A673 (cell line): Measurements from ENCODE around the gene SGPL1.

ENCODE experiments used
- EZH2 ChIP-seq: fragments of 200-600 bp; sonication (generic); IDR thresholded peaks from 2 replicates; pipeline ENCODE4 v1.6.1; 2017; ENCODE audit warnings: borderline replicate concordance, low read depth, mild to moderate bottlenecking, mixed read lengths, antibody characterized with exemption, low read length; ENCODE audit not compliant: poor library complexity, severe bottlenecking
- TF ChIP-seq, protein P1 (sequence below): fragments of 300-800, 200-600 bp; sonication (generic); conservative IDR thresholded peaks from 2 replicates; pipeline ENCODE4 v1.5.1; 2017; ENCODE audit warnings: low read depth, mild to moderate bottlenecking, antibody characterized with exemption, low read length, moderate library complexity, mixed read lengths

DNA sequence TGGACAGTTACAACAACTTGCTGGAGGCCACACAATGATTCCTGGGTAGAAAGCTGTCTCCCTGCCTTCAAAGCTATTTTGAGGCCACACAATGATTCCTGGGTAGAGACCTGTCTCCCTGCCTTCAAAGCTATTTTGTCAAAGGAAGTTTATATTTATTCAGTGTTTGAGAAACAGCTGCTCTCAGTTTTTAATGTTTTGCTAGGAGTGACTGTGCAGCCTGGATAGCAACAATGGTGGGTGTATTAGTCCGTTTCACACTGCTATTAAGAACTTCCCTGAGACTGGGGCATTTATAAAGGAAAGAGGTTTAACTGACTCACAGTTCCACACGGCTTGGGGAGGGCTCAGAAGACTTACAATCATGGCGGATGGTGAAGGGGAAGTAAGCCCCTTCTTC, 3.9 kb upstream of the SGPL1 start:
- TF ChIP-seq, protein P1, sequence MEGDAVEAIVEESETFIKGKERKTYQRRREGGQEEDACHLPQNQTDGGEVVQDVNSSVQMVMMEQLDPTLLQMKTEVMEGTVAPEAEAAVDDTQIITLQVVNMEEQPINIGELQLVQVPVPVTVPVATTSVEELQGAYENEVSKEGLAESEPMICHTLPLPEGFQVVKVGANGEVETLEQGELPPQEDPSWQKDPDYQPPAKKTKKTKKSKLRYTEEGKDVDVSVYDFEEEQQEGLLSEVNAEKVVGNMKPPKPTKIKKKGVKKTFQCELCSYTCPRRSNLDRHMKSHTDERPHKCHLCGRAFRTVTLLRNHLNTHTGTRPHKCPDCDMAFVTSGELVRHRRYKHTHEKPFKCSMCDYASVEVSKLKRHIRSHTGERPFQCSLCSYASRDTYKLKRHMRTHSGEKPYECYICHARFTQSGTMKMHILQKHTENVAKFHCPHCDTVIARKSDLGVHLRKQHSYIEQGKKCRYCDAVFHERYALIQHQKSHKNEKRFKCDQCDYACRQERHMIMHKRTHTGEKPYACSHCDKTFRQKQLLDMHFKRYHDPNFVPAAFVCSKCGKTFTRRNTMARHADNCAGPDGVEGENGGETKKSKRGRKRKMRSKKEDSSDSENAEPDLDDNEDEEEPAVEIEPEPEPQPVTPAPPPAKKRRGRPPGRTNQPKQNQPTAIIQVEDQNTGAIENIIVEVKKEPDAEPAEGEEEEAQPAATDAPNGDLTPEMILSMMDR, result no peak
- TF ChIP-seq EZH2, result no peak
